Stimulated activated naive CD8-positive, alpha-beta T cell treated with anti-CD3 and anti-CD28 coated beads, Interleukin-15, amount 100 ng/mL, for 72 hours (primary cell): ENCODE results near the gene UQCC2.

Source experiments
- ATAC-seq: fragments of 150-1000 bp; cut with Tn5 transposase; 2 replicates; pipeline ENCODE4 v1.10.0; 2021; ENCODE audit warnings: mild to moderate bottlenecking, moderate library complexity
- DNase-seq, 2 donors: peaks; one replicate each; pipeline ENCODE4 v3.0.0; 2021 to 2022
- H3K27ac Mint-ChIP-seq, 2 donors: one replicate each; pipeline ENCODE4 v1.8.0; 2022; ENCODE audit warnings: mild to moderate bottlenecking in 2 of 2, mixed read lengths in 2 of 2, moderate library complexity in 2 of 2
- H3K27me3 Mint-ChIP-seq: one replicate; pipeline ENCODE4 v1.8.0; 2022; ENCODE audit warnings: mixed read lengths
- H3K4me1 Mint-ChIP-seq: one replicate; pipeline ENCODE4 v1.8.0; 2022; ENCODE audit warnings: mild to moderate bottlenecking, mixed read lengths
- H3K4me3 Mint-ChIP-seq, 2 donors: one replicate each; pipeline ENCODE4 v1.8.0; 2022; ENCODE audit warnings: mild to moderate bottlenecking in 2 of 2, mixed read lengths in 2 of 2, moderate library complexity in 1 of 2
- H3K9me3 Mint-ChIP-seq, 2 donors: one replicate each; pipeline ENCODE4 v1.8.0; 2022; ENCODE audit warnings: mixed read lengths in 2 of 2

Gene UQCC2

GRCh38 chr6:33722103-33722623 is 10.7 kb upstream of the UQCC2 start:
- Mint-ChIP-seq H3K4me3 (no peak overlapping the region), H3K27me3 (no peaks in the 10 kb centered on the region), H3K9me3 (no peaks in the 10 kb centered on the region), H3K27ac (no peak overlapping the region), H3K4me1 (peaks cover 22% of the 10 kb centered on the region)
- no peak for DNase-seq
- no peak for ATAC-seq

GRCh38 chr6:33721508-33721907 is 10.0 kb upstream of the UQCC2 start:
- Mint-ChIP-seq H3K4me1 (peaks cover 22% of the 10 kb centered on the region), H3K4me3 (no peak overlapping the region), H3K27me3 (no peaks in the 10 kb centered on the region), H3K9me3 (no peaks in the 10 kb centered on the region), H3K27ac (no peak overlapping the region)
- ATAC-seq (no peak), DNase-seq (no peak)

GRCh38 chr6:33720998-33721397 is 9.5 kb upstream of the UQCC2 start:
- no peak overlapping the region for H3K4me3 Mint-ChIP-seq
- no peak for DNase-seq
- no peaks in the 10 kb centered on the region for H3K9me3 Mint-ChIP-seq
- ATAC-seq, result no peak
- H3K4me1 Mint-ChIP-seq, result peaks cover 22% of the 10 kb centered on the region
- no peak overlapping the region for H3K27ac Mint-ChIP-seq
- no peaks in the 10 kb centered on the region for H3K27me3 Mint-ChIP-seq

GRCh38 chr6:33719326-33719987 is 8.0 kb upstream of the UQCC2 start:
- no peak overlapping the region for H3K4me3 Mint-ChIP-seq
- no peaks in the 10 kb centered on the region for H3K27me3 Mint-ChIP-seq
- no peak for ATAC-seq
- peaks cover 12% of the 10 kb centered on the region for H3K4me1 Mint-ChIP-seq
- H3K27ac Mint-ChIP-seq, result no peak overlapping the region
- H3K9me3 Mint-ChIP-seq, result no peaks in the 10 kb centered on the region
- no peak for DNase-seq

- peak; percentile 40 for ATAC-seq
- Mint-ChIP-seq H3K4me3 (no peak overlapping the region), H3K27ac (no peak overlapping the region), H3K9me3 (no peaks in the 10 kb centered on the region), H3K27me3 (no peaks in the 10 kb centered on the region), H3K4me1 (peaks cover 5% of the 10 kb centered on the region)
- no peak for DNase-seq
Observed at GRCh38 chr6:33718713-33719112, 7.2 kb upstream of the UQCC2 start.

- Mint-ChIP-seq H3K27me3 (no peaks in the 10 kb centered on the region), H3K27ac (no peak overlapping the region), H3K4me1 (no peaks in the 10 kb centered on the region), H3K9me3 (no peaks in the 10 kb centered on the region), H3K4me3 (no peak overlapping the region)
- ATAC-seq (no peak), DNase-seq (no peak)
Observed at GRCh38 chr6:33717934-33718455, 6.5 kb upstream of the UQCC2 start.

GRCh38 chr6:33716890-33717632 is 5.6 kb upstream of the UQCC2 start:
- DNase-seq (no peak), ATAC-seq (no peak)
- Mint-ChIP-seq H3K27me3 (no peaks in the 10 kb centered on the region), H3K9me3 (no peaks in the 10 kb centered on the region), H3K4me3 (no peak overlapping the region), H3K4me1 (peaks cover 2% of the 10 kb centered on the region), H3K27ac (no peak overlapping the region)

- no peak overlapping the region for H3K27ac Mint-ChIP-seq
- no peaks in the 10 kb centered on the region for H3K9me3 Mint-ChIP-seq
- no peak for DNase-seq
- peaks cover 9% of the 10 kb centered on the region for H3K4me1 Mint-ChIP-seq
- no peak overlapping the region for H3K4me3 Mint-ChIP-seq
- ATAC-seq, result no peak
- no peaks in the 10 kb centered on the region for H3K27me3 Mint-ChIP-seq
Observed at GRCh38 chr6:33716379-33716778, 4.9 kb upstream of the UQCC2 start.

GRCh38 chr6:33714385-33715040 is 3.0 kb upstream of the UQCC2 start:
- no peak for ATAC-seq
- H3K4me1 Mint-ChIP-seq, result peaks cover 24% of the 10 kb centered on the region
- no peaks in the 10 kb centered on the region for H3K27me3 Mint-ChIP-seq
- no peak overlapping the region for H3K27ac Mint-ChIP-seq
- no peak overlapping the region for H3K4me3 Mint-ChIP-seq
- no peak for DNase-seq
- H3K9me3 Mint-ChIP-seq, result no peaks in the 10 kb centered on the region

- H3K9me3 Mint-ChIP-seq, result no peaks in the 10 kb centered on the region
- H3K4me3 Mint-ChIP-seq, result no peak overlapping the region
- H3K27me3 Mint-ChIP-seq, result no peaks in the 10 kb centered on the region
- no peak for ATAC-seq
- no peak overlapping the region for H3K27ac Mint-ChIP-seq
- DNase-seq, result no peak
- peaks cover 32% of the 10 kb centered on the region for H3K4me1 Mint-ChIP-seq
Observed at GRCh38 chr6:33713786-33714185, 2.3 kb upstream of the UQCC2 start.

GRCh38 chr6:33712914-33713313 is 1.4 kb upstream of the UQCC2 start:
- no peaks in the 10 kb centered on the region for H3K9me3 Mint-ChIP-seq
- no peak for ATAC-seq
- no peak overlapping the region for H3K27ac Mint-ChIP-seq
- no peak for DNase-seq
- no peaks in the 10 kb centered on the region for H3K27me3 Mint-ChIP-seq
- H3K4me1 Mint-ChIP-seq, result peaks cover 40% of the 10 kb centered on the region
- no peak overlapping the region for H3K4me3 Mint-ChIP-seq

- Mint-ChIP-seq H3K4me3 (peak overlapping the region; percentile 98), H3K4me1 (peaks cover 49% of the 10 kb centered on the region), H3K27ac (peak overlapping the region; percentile 100), H3K9me3 (no peaks in the 10 kb centered on the region), H3K27me3 (no peaks in the 10 kb centered on the region)
- DNase-seq (no peak), ATAC-seq (peak; percentile 14)
Observed at GRCh38 chr6:33710296-33711121, 991 bp downstream of the UQCC2 start.

GRCh38 chr6:33709605-33710295 is 1.8 kb downstream of the UQCC2 start:
- Mint-ChIP-seq H3K27me3 (no peaks in the 10 kb centered on the region), H3K27ac (no peak overlapping the region), H3K9me3 (no peaks in the 10 kb centered on the region), H3K4me3 (peak overlapping the region; percentile 98), H3K4me1 (peaks cover 49% of the 10 kb centered on the region)
- ATAC-seq, result no peak
- DNase-seq, result no peak

- H3K4me3 Mint-ChIP-seq, result peak overlapping the region in 1 of 2 donors; percentile 1
- DNase-seq, result no peak
- peaks cover 49% of the 10 kb centered on the region for H3K4me1 Mint-ChIP-seq
Observed at GRCh38 chr6:33708516-33709204, 2.8 kb downstream of the UQCC2 start.

More at GRCh38 chr6:33708516-33709204, 2.8 kb downstream of the UQCC2 start:
- Mint-ChIP-seq H3K9me3 (no peaks in the 10 kb centered on the region), H3K27ac (peak overlapping the region in 1 of 2 donors; percentile 29), H3K27me3 (no peaks in the 10 kb centered on the region)
- no peak for ATAC-seq
